Endometrium (tissue), 2 donors: ENCODE measurements around the gene SPEF1.
"Not testable (repeated sequence)": the region's sequence is repeated elsewhere in the genome, so short reads cannot be mapped to it uniquely, and the experiment has no call there.

Experiments used
- FAIRE-seq: peaks from 2 replicates; lab custom pipeline; 2012; peaks lifted over from hg19 to GRCh38; lab: Jason Lieb, UNC
- donor health status: control.
- donor health status: control.

The SPEF1 gene

DNA sequence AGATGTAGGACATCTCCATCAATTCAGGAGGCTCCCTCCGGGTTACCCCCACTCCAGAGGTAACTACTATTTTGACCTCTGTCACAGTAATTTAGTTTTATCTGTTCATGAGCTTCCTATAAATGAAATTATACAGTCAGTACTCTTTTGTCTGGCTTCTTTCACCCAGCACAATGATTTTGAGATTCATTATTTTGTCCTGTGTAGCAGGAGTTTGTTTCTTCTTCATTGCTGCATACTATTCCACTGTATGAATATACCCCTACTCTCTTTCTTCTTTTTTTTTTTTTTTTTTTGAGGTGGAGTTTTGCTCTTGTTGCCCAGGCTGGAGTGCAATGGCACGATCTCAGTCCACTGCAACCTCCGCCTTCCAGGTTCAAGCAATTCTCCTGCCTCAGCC is 27.3 kb upstream of the SPEF1 start:
- no peak for FAIRE-seq

DNA sequence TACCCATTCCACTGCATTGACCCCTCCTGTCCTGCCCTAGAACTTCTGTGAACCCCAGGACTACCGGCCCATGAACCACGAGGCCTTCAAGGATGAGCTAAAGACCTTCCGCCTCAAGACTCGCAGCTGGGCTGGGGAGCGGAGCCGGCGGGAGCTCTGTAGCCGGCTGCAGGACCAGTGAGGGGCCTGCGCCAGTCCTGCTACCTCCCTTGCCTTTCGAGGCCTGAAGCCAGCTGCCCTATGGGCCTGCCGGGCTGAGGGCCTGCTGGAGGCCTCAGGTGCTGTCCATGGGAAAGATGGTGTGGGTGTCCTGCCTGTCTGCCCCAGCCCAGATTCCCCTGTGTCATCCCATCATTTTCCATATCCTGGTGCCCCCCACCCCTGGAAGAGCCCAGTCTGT is 23.5 kb upstream of the SPEF1 start:
- FAIRE-seq, result no peak

DNA sequence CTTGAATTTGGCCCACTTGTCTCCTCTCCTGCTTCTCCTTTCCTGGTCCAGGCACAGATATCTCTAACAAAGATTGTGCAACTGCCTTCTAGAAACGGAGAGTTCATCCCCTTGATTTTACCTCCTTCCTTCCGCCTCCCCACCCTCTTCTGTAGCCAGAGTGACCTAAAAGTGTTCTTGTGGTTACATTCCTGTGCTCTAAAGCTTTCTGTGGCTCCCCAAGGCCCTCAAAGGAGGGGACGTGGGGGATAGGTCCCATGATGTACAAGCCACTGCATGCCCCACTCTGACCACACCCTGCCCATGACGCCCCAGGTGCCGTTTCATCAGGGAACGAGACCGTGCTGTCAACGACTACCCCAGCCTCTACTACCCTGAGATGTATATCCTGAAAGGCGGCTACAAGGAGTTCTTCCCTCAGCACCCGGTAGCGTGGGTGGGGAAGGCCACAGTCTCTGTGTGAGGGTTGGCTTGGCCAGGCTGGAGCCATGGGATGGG is 23.1 kb upstream of the SPEF1 start:
- no peak for FAIRE-seq

DNA sequence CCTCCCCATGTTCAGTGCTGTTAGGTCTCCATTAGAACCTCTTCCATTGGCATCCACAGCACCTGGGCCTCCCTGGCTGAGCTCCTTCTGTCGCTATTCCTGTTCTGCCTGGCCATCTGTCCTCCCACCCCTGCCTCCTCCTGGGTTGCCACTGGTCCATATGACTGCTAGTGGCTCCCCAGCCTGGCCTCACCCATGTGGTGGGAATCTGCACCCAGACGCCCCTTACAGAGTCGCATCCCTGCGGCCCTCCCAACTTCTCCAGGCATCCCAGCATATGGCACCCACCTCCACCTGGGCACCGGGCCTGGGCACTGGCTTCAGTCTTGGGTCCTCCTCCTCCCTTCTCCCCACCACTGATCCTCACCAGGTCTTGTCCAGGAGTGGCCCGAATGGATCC is 22.6 kb upstream of the SPEF1 start:
- FAIRE-seq, result no peak

DNA sequence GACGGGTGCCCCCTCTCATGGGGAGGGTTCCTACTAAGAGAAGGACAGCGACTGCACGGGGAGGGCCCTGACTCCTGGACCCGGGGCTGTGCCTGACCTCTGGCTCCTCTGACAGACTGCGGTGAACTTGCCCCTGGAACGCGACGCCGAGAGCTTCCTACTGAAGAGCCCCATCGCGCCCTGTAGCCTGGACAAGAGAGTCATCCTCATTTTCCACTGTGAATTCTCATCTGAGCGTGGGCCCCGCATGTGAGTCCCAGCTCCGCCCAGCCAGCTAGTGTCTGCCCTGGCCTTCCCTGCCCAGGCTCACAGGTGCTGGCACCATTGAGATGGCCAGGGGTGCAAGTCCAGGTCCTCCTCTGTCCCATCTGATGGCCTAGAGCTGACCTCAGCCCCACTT is 22.0 kb upstream of the SPEF1 start:
- FAIRE-seq, result no peak

DNA sequence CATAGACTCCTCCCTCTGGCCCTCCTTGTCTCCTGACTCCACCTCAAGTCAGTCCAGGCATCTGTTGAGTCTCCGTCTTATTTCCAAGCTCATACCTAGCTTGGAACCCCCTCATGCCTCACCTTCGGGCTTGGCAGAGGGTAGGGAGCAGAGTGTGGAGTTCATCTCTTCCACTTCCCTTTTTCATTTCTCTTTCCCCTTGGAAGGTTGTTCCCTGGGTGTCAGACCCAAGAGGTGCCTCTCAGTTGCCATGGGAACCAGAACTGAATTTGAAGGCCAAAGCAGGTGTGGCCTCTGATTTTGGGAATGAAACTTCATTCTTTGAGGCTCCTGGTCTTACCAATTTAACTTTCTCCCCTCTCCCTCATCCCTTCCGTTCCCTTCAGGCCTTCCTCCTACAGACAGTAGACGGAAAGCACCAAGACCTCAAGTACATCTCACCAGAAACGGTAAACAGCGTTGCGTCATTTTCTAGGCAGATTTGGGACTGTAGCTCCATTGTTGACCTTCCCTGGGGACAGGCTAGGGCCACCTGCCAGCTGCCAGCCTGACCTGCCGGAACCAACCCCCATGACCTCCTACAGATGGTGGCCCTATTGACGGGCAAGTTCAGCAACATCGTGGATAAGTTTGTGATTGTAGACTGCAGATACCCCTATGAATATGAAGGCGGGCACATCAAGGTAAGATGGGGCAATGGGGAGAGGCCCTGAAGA is 21.4 kb upstream of the SPEF1 start:
- FAIRE-seq, result no peak

DNA sequence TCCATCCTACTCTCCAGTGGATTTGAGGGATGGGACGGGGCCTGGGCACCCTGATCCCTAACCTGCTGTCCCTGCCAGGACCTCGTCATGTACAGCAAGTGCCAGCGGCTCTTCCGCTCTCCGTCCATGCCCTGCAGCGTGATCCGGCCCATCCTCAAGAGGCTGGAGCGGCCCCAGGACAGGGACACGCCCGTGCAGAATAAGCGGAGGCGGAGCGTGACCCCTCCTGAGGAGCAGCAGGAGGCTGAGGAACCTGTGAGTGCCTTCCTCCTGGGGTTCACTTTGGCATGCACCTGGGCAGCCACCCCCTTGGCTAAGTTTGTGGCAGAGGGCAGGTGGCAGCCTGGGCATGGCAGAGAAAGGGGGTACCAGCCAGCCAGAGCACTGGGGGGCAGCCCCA is 20.6 kb upstream of the SPEF1 start:
- no peak for FAIRE-seq

DNA sequence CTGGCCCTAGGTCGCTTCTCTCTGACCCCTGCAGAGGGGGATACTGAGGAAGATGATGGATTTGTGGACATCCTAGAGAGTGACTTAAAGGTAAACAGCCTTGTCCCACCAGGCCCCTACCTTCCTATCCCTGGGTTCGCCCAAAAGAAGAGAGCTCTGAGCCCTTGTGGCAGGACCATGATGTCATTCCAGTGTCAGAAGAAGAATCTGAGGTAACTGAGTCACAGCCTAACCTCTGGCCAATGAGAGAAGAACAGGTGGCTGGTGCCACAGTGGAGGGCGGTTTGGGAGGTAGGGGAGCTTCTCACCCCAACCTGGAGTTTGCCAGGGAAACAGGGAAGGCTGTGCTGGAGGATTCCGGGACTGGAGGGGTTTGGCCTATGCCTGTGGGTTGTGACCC is 20.1 kb upstream of the SPEF1 start:
- no peak for FAIRE-seq

DNA sequence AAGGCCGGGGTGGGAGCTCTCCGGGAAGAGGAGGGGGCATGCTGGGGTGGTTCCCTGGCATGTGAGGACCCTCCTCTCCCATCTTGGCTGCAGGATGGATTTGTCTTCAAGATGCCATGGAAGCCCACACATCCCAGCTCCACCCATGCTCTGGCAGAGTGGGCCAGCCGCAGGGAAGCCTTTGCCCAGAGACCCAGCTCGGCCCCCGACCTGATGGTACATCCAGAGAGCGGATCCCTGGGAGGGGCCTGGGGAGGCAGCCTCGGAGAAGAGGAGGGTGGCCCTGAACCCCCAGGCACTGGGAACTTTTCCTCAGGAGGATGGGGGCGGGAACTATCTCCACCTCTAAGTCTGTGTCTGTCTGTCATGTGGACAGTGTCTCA is 19.6 kb upstream of the SPEF1 start:
- no peak for FAIRE-seq

DNA sequence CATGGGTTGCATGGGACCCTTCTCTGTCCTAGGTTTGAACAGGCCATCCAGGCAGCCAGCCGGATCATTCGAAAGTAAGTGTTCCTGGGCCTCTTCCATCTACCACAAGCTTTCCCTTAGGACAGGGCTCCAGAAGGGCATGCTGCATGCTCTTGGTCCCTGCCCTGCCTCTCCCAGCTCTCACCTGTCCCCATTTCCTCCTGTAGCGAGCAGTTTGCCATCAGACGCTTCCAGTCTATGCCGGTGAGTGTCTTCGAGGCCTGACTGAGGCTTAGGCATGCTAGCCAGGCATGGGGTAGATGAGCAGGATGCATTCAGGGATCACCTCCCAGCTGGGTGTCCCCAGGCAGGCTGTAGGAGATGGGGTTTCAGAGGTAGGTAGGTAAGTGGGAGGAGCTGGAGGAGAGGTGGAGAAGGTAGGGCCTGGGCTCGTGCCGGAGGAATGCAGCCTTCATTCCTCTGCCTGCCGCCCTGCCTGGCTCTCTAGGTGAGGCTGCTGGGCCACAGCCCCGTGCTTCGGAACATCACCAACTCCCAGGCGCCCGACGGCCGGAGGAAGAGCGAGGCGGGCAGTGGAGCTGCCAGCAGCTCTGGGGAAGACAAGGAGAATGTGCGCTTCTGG is 19.1 kb upstream of the SPEF1 start:
- FAIRE-seq, result no peak

DNA sequence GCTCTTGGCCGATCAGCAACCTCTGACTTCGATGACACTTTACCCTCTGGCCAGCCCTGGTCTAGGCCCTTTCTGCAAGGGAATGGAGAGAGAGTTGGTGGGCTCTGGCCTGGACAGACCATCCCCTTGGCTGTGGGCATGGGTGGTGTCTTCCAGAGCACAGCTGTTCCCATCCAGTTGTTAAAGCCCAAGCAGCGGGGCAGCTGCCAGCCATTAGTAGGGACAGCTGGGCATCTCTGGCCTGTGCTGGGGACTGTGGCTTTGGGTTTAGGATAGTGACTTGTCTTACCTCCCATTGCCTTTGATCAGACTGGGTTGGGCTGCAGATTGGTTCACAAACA is 17.6 kb upstream of the SPEF1 start:
- FAIRE-seq, result no peak

DNA sequence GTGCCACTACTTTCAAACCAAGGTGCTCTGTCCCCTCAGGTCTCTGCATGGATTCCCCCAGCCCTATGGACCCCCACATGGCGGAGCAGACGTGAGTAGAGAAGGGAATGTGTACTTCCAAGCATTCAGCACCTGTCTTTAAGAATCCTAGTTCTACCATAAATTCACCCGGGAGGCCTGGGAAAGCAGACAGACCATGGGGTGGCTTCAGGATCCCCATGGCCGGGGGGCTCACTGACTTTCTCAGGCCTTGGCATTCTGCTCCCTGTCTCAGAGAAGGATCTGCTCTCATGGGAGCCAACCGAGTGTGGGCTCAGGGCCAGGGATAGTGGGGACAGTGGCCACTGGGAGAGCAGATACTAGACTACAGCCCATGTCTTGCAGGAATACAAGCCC is 17.1 kb upstream of the SPEF1 start:
- FAIRE-seq, result no peak

DNA sequence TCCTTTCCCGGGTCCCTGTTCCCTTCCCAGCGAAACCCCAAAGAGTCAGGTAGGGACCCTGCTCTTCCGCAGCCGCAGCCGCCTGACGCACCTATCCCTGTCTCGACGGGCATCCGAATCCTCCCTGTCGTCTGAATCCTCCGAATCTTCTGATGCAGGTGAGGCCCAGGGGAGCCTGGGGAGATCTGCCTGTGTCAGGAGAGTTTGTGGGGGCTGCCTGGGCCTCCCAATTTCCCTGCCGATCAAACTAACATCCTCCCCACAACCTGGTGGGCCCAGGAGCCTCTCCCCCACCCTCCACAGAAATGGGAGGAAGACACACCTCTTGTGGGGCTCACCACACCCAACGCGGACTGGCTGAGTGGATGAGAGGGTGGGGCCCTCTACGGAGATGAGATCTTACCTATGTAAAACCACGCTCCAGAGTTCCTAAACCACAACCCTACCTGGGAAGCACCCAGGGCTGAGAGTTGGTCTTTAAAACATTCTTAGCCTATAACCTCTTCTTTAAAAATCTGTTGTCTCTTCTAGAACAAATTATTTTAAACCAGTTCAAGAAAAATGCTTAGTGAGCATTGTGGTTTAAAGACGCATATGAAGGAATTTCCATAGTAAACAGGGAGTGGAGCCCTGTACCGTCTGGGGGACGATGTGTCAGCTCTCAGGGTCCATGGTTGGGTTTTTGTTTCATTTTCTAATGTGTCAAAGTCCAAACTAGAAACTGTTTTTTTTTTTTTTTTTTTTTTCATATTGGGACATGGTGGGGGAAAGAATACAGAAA is 16.5 kb upstream of the SPEF1 start:
- FAIRE-seq, result no peak

DNA sequence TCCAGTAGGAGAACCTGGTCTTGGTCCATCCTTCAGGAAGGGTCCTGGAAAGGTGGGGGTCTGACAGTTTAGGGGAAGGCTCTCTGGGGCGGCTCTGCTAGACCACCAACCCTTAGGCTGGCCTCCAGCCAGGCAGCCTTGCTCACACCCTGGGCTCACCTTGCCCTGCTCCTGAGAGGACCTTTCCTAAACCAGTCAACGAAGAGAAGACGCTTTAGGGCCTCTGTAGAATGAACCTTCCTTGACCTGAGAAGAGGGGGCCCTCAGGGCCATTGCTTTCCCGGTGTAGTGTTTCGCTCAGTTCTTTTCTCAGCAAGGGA is 15.9 kb upstream of the SPEF1 start:
- FAIRE-seq, result no peak

DNA sequence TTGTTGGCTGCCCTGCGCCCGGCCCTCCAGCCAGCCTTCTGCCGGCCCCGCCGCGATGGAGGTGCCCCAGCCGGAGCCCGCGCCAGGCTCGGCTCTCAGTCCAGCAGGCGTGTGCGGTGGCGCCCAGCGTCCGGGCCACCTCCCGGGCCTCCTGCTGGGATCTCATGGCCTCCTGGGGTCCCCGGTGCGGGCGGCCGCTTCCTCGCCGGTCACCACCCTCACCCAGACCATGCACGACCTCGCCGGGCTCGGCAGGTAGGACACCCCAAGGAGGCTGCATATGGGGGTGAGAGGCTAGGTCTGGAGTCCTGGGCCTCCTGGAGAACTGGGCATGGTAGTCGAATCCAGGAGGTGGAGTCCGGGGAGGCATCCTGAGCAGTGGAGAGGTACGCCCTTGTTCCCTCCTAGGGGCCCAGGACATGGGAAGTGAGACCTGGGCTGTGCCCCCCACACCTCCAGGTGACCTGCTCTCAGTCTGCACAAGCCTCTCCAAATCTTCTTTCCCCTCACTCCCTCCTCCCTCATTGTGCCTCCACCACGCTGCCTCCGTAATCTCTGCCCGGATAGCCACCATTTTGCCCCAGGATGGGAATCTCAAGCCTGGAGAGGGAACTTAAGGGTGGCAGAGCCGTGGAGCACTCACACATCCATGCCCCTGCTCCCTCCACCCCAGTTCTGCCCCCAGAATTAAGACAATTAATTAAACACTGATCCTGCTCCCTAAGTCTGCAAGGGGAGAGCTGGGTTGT is 15.4 kb upstream of the SPEF1 start:
- no peak for FAIRE-seq

DNA sequence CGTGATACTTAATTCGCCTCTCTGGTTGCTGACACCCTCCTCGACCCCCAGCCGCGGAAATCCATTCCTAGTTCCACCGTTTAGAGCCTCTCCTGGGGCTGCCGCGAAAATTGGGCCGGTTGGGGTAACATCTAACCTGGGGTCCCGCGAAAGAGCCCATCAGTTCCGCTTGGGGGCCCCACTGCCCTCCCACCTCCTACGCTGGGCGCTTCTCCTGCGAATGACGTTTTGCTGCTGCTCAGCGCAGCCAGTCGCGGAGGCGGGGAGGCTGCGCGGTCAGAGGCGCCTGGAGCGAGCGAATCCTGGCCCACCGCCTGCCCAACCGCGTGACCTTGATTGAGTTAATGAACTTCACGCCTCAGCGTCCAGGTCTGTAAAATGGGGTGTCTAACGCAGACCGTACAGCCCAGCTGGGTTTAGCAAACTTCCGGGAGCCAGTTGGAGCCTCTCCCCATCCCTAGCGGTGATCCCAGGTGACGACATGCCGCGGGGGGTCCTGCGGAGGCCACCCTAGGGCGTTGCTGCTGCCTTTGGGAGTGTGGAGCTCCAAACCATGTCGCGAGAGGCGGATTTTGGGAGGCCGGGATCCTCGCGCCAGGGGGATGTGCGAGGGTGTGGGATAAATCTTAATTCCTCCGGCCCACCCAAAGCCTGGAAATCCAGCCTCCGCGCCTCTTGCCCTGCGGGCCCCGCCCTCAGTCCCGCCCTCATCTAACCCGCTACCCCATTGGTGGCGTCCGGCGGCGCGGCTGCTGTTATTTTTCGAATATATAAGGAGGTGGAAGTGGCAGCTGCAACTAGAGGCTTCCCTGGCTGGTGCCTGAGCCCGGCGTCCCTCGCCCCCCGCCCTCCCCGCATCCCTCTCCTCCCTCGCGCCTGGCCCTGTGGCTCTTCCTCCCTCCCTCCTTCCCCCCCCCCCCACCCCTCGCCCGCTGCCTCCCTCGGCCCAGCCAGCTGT is 14.5 kb upstream of the SPEF1 start, which contains the start of gene CDC25B:
CDC25B (plus strand) TSS at position 800 of the 958 bp plus-strand sequence. CDS start 222 bp downstream, outside the sequence.
- no peak for FAIRE-seq

DNA sequence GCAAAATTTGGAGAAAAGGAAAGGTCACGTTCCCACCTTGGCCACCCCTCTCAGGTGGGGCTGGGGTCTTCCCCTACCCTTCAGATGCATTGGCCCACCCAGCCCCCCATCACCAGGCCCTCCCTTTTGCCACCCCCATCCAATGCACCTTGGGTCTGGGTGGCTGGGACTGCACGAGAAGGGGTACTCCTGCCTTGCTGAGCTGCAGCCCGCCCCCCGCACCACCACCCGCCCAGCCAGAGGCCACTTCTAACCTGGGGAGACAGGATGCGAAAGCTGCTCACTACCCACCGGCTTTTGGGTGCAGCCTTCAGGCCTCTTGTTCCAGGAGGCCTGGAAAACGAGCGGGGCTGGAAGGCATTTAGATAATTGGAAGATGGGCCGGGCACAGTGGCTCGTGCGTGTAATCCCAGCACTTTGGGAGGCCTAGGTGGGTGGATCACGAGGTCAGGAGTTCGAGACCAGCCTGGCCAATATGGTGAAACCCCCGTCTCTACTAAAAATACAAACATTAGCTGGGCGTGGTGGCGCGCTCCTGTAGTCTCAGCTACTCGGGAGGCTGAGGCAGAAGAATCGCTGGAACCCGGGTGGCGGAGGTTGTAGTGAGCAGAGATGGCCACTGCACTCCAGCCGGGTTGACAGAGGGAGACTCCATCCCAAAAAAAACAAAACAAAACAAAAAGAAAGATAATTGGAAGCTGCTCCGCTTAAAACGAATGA is 13.6 kb upstream of the SPEF1 start:
- no peak for FAIRE-seq

DNA sequence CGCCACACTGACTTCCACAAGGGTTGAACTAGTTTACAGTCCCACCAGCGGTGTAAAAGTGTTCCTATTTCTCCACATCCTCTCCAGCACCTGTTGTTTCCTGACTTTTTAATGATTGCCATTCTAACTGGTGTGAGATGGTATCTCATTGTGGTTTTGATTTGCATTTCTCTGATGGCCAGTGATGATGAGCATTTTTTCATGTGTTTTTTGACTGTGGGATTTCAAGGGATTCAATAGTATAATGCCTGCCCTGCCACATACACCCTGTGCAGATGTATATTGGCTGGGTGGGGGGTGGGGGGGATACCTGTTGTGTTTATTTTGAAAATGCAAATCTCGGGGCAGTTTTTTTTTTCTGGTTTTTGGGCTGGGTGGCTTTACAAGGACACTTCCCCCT is 12.9 kb upstream of the SPEF1 start:
- not testable (repeated sequence) for FAIRE-seq

DNA sequence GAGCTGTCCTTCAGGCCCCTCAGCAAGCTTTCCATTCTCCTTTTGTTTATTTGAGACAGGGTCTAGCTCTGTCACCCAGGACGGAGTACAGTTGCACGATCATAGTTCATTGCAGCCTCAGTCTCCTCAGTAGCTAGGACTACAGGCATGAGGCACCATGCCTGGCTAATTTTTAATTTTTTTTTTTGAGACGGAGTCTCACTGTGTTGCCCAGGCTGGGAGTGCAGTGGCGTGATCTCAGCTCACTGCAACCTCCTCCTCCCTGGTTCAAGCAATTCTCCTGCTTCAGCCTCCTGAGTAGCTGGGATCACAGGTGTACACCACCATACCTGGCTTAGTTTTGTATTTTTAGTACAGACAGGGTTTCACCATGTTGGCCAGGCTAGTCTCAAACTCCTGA is 8.0 kb upstream of the SPEF1 start:
- not testable (repeated sequence) for FAIRE-seq

DNA sequence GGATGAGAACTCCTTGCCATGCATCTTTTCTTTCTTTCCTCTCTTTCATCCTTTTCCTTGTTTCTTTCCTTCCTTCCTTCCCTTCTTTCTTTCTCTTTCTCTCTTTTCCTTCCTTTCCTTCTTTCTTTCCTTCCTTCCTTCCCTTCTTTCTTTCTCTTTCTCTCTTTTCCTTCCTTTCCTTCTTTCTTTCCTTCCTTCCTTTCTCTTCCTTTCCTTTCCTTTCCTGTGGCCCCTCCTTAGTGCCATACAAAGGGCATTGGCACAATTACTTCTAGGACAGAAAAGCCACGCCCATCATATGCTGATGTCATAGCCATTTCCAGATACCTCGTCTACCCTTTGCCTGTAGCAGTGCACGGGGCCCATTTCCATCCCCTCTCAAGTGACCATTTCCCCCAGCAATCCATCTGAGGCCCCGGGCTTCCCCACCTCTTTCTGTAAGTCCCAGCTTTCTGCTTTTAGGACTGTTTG is 7.5 kb upstream of the SPEF1 start:
- no peak for FAIRE-seq
